Measurements from ENCODE around the gene ANO3.

ANO3 gene

DNA sequence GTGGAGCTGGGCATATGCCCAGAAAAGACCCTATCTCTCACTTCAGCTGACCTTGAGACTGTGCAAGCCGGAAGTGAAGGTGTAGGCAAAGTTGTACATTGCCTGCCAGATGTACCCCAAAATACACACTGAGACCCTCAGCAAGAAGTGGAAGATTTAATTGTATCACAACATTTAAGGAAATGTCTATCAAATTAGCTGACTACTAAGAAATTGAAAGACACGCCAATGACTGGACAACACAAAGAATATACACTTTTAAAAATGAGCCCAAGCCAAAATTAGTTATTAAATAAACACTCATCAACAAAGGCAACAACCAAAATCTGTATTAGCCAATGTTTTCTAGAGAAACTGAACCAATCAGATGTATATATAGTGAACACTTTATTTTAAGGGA is 7.7 kb upstream of the ANO3 start:
- no peak for TF ChIP-seq POLR2A (IDR thresholded peaks at IDR 0.05; ENCODE audit: low read depth, low read length)
- no peak for TF ChIP-seq TAF1 (IDR thresholded peaks at IDR 0.05; ENCODE audit: borderline replicate concordance, low read depth, low read length)
- no peak for TF ChIP-seq POLR2AphosphoS5 (IDR thresholded peaks at IDR 0.05; ENCODE audit: low read depth, low read length)
- DNase-seq (ENCODE audit: insufficient read length), result no peak
- FAIRE-seq, result no peak

DNA sequence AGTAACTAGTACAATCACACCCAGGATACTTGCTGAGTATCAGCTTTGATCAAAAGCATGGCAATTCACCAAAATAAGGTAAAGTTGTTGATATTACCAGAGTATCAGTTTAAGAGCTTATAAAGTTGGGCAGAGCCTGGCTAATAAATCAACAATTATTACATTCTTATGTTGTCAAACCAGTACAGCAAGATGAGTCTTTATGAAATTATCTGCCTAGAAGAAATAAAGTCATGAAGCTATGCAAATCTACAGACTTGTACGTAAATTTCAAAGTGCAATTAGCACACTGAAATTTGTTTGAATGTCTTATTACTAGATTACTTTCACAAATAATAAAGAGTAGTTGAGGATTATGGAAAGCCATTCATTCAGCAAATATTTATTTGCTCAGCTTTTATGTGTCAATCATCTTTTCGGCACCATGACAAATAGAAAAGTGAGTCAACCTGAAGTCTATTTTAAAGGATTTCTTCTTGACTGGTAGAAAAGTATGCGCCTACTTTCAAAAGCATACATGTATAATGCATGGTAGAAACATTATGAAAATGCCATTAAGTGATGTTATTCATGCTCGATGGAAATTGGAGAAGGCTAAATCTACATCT is 5.0 kb upstream of the ANO3 start:
- TF ChIP-seq POLR2AphosphoS5 (IDR thresholded peaks at IDR 0.05; ENCODE audit: low read depth, low read length) (no peak), TAF1 (IDR thresholded peaks at IDR 0.05; ENCODE audit: borderline replicate concordance, low read depth, low read length) (no peak), POLR2A (IDR thresholded peaks at IDR 0.05; ENCODE audit: low read depth, low read length) (no peak)
- DNase-seq (ENCODE audit: insufficient read length) (no peak), FAIRE-seq (no peak)

DNA sequence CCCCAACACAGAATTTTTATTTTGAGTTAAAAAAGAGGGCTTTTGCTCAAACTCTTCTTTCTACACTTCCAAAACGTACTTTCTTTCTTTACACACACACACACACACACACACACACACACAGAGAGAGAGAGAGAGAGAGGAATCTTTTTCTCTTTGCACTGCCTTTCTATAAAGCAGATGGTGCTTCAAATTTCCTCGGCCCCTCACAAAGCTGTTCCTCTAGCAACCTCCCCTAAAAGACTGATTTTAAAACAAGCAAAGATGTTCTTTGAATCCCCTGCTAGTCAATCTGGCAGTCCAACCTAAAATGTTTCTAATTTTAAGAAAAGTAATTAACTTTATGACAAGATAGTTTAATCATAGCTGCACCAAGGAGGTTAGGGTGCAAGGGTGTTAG is 2.7 kb upstream of the ANO3 start:
- TF ChIP-seq TAF1 (IDR thresholded peaks at IDR 0.05; ENCODE audit: borderline replicate concordance, low read depth, low read length) (no peak), POLR2AphosphoS5 (IDR thresholded peaks at IDR 0.05; ENCODE audit: low read depth, low read length) (no peak), POLR2A (IDR thresholded peaks at IDR 0.05; ENCODE audit: low read depth, low read length) (no peak)
- FAIRE-seq (no peak), DNase-seq (ENCODE audit: insufficient read length) (no peak)

DNA sequence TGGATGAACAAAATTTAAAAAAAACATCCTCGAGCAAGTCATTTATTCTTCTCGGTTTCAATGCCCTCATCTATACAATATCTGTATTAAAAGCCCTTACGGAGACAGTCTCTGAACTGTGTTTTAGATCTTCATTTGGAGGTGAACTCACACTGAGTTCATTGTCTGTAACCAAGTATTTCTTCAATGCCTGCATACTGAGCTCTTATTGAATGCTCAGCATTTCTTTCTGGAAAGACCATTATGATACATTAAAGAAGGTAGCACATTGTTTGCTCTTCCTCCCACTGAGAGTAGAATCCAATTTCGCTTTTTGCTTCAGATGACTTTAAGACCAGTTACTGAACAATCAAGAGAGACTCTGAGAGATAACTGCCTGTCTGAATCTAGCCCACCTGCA is 1.7 kb upstream of the ANO3 start:
- DNase-seq (ENCODE audit: insufficient read length) (no peak), FAIRE-seq (no peak)
- no peak for TF ChIP-seq POLR2AphosphoS5 (IDR thresholded peaks at IDR 0.05; ENCODE audit: low read depth, low read length)
- TF ChIP-seq TAF1 (IDR thresholded peaks at IDR 0.05; ENCODE audit: borderline replicate concordance, low read depth, low read length), result no peak
- TF ChIP-seq POLR2A (IDR thresholded peaks at IDR 0.05; ENCODE audit: low read depth, low read length), result no peak

DNA sequence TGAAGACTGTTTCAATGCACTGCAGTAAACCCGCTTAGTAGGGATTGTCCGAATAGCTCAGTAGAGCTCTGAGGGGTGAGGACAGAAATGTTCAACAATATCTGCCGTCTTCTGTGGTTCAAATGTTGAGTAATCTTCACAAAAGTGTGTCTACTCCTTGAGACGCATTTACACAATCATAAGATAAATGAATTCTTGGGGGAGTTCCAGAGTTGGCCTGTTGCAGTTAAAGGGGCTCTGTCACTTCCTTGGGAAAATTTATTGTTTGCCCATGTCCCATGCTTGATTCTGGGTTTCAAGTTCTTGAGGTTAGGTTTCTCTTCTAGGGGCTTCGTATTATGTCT is 614 bp downstream of the ANO3 start:
- DNase-seq (ENCODE audit: insufficient read length) (no peak), FAIRE-seq (no peak)
- no peak for TF ChIP-seq TAF1 (IDR thresholded peaks at IDR 0.05; ENCODE audit: borderline replicate concordance, low read depth, low read length)
- TF ChIP-seq POLR2AphosphoS5 (IDR thresholded peaks at IDR 0.05; ENCODE audit: low read depth, low read length), result no peak
- no peak for TF ChIP-seq POLR2A (IDR thresholded peaks at IDR 0.05; ENCODE audit: low read depth, low read length)

DNA sequence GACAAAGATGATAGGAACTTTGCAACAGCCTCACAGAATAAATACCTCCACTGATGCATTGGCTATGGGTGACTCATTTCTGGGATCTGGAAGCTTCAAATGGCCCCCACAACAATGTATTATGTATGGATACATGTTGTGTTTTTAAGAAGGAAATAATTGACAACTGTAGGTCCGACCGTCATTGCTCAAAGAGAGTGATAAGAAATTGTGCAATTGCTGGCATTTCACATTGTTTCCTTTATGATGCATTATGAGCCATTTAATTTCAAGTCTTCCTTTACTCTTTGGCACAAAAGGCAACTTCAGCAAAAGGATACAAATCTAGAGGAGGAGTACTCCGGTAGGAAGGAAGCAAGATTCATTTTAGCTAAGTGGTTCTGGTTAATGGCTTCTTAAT is 2.0 kb downstream of the ANO3 start:
- no peak for TF ChIP-seq POLR2AphosphoS5 (IDR thresholded peaks at IDR 0.05; ENCODE audit: low read depth, low read length)
- TF ChIP-seq POLR2A (IDR thresholded peaks at IDR 0.05; ENCODE audit: low read depth, low read length), result no peak
- TF ChIP-seq TAF1 (IDR thresholded peaks at IDR 0.05; ENCODE audit: borderline replicate concordance, low read depth, low read length), result no peak
- FAIRE-seq (no peak), DNase-seq (ENCODE audit: insufficient read length) (no peak)

DNA sequence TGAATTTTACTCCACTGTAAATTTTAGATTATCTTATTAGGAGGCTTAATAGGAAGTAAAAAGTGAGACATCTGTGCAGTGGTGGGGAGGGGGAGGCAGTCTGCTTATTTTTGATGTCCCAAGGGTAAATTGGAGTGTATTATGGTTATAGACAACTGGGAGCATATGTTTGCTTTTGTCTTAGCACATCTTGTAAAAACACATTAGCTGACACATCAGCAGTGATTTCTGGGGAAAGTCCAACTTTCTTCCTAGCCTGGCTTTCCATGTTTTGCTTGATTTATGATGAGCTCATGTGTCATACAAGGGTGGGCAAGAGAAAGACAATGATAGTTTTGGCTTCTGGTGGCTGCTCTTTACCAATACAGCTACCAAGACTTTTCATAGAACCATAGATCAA is 4.0 kb downstream of the ANO3 start:
- DNase-seq (ENCODE audit: insufficient read length) (no peak), FAIRE-seq (no peak)
- TF ChIP-seq POLR2A (IDR thresholded peaks at IDR 0.05; ENCODE audit: low read depth, low read length) (no peak), POLR2AphosphoS5 (IDR thresholded peaks at IDR 0.05; ENCODE audit: low read depth, low read length) (no peak), TAF1 (IDR thresholded peaks at IDR 0.05; ENCODE audit: borderline replicate concordance, low read depth, low read length) (no peak)

DNA sequence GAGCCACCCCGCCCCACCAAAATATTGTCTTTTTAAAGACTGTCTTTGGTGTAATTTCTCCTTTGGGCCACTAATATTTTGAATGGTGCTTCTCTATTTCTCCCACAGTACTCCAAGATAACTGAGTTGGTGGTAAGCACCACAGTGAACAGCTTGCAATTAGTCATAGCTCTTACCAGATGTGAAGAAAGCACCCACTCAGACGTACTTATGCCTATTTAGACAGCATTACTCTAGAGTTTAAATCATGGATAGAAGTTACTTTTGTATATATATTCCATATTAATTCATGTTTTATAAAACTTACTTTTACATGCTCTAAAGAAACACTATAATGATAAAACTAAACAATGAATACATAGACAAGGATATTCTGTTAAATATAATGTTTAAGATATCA is 12.7 kb downstream of the ANO3 start:
- TF ChIP-seq TAF1 (IDR thresholded peaks at IDR 0.05; ENCODE audit: borderline replicate concordance, low read depth, low read length) (no peak), POLR2A (IDR thresholded peaks at IDR 0.05; ENCODE audit: low read depth, low read length) (no peak), POLR2AphosphoS5 (IDR thresholded peaks at IDR 0.05; ENCODE audit: low read depth, low read length) (no peak)
- FAIRE-seq, result no peak

DNA sequence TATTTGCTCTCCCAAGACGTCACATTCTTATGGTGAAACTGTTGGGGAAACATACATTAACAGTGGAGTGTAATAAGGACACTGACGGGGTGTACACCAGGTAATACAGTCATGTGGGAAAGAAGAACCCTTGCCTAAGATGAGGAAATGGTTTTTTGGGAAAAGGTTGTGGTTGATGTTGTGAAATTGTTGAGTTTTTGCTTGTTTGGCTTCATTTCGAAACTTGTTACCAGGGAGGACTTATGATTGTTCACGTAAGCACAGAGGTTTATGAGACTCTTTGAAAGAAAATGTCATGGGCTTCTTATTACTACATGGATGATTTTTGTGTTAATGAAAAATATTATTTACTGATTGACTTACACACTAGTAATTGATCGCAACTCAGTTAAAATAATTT is 16.8 kb downstream of the ANO3 start:
- DNase-seq (ENCODE audit: insufficient read length) (no peak), FAIRE-seq (peak; percentile 67)
- TF ChIP-seq POLR2AphosphoS5 (IDR thresholded peaks at IDR 0.05; ENCODE audit: low read depth, low read length), result no peak
- TF ChIP-seq TAF1 (IDR thresholded peaks at IDR 0.05; ENCODE audit: borderline replicate concordance, low read depth, low read length), result no peak
- no peak for TF ChIP-seq POLR2A (IDR thresholded peaks at IDR 0.05; ENCODE audit: low read depth, low read length)

More for the DNA sequence above, 12.7 kb downstream of the ANO3 start:
- DNase-seq (ENCODE audit: insufficient read length), result no peak

DNA sequence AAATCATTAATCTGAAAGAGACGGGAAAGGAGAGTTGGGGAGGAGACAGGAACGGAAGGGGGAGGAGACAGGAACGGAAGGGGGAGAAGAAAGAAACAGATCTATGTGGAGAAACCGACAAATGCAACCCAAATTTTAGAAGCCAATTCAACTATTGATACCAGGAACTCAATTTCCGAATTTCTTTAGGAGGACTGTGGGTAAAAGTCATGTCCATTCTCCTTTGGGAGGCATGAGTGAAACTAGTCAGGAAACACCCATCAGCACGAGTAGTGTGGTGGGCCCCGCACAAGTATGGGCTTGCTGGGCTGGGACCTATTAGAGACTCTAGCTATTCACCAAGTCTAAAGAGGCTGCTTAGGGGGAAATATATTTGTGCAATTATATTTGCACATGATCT is 18.1 kb downstream of the ANO3 start:
- DNase-seq (ENCODE audit: insufficient read length) (no peak), FAIRE-seq (no peak)
- no peak for TF ChIP-seq POLR2A (IDR thresholded peaks at IDR 0.05; ENCODE audit: low read depth, low read length)
- TF ChIP-seq TAF1 (IDR thresholded peaks at IDR 0.05; ENCODE audit: borderline replicate concordance, low read depth, low read length), result no peak
- no peak for TF ChIP-seq POLR2AphosphoS5 (IDR thresholded peaks at IDR 0.05; ENCODE audit: low read depth, low read length)

DNA sequence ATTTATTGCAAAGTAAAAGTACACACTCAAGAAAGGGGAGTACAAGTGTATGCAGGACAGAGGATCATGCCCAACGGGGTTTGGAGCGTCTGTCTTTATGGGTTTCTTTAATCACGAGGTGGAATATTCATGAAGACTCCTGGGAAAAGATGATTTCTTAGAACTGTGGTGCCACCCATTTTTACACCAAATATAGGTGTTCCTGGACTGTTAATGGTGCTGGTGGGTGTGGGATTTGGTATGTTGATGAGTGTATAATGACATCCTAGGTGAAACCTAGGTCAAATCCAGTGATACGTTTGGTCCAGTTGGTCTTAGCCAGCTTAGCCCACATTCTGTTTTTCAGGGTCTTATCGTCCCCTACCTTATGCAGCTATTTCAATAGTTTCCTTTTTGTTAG is 21.1 kb downstream of the ANO3 start:
- FAIRE-seq (peak; percentile 63), DNase-seq (ENCODE audit: insufficient read length) (no peak)
- no peak for TF ChIP-seq POLR2A (IDR thresholded peaks at IDR 0.05; ENCODE audit: low read depth, low read length)
- TF ChIP-seq POLR2AphosphoS5 (IDR thresholded peaks at IDR 0.05; ENCODE audit: low read depth, low read length), result no peak
- no peak for TF ChIP-seq TAF1 (IDR thresholded peaks at IDR 0.05; ENCODE audit: borderline replicate concordance, low read depth, low read length)

DNA sequence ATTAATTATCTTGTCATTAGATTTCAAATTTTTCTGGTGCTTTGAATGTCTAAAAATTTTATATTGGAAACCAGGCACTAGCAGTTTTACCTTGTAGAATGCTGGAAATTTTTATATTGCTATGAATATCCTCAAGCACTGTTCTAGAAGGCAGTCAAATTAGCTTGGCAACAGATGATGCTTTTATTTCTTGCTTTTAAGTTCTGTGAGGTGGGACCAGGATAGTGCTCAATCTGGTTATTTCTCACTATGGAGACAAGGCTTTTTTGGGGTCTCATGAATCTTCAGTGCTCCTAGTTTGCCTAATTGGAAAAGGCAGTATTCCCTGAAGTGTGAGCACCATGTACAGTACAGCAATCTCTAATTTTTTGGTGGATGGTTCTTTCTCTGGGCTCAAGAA is 27.1 kb downstream of the ANO3 start:
- DNase-seq (ENCODE audit: insufficient read length), result no peak
- FAIRE-seq, result no peak
- TF ChIP-seq POLR2A (IDR thresholded peaks at IDR 0.05; ENCODE audit: low read depth, low read length) (no peak), TAF1 (IDR thresholded peaks at IDR 0.05; ENCODE audit: borderline replicate concordance, low read depth, low read length) (no peak), POLR2AphosphoS5 (IDR thresholded peaks at IDR 0.05; ENCODE audit: low read depth, low read length) (no peak)

DNA sequence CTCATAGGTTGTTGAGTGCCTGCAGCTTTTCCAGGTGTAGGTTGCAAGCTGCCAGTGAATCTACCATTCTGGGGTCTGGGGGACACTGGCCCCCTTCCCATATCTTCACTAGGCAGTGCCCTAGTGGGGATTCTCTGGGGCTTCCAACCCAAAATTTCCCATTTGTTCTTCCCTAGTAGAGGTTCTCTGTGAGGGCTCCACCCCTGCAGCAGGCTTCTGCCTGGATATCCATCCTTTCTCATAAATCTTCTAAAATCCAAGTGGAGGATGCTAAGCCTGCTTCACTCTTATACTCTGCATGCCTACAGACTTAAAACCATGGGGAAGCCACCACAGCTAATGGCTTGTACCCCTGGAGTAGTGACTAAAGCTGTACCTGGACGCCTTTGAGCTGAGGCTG is 33.4 kb downstream of the ANO3 start:
- DNase-seq (ENCODE audit: insufficient read length), result no peak
- TF ChIP-seq POLR2AphosphoS5 (IDR thresholded peaks at IDR 0.05; ENCODE audit: low read depth, low read length) (no peak), TAF1 (IDR thresholded peaks at IDR 0.05; ENCODE audit: borderline replicate concordance, low read depth, low read length) (no peak), POLR2A (IDR thresholded peaks at IDR 0.05; ENCODE audit: low read depth, low read length) (no peak)
- FAIRE-seq, result no peak

Measured in GM12892 (cell line).